ENCODE data around the gene DMD.

DNA sequence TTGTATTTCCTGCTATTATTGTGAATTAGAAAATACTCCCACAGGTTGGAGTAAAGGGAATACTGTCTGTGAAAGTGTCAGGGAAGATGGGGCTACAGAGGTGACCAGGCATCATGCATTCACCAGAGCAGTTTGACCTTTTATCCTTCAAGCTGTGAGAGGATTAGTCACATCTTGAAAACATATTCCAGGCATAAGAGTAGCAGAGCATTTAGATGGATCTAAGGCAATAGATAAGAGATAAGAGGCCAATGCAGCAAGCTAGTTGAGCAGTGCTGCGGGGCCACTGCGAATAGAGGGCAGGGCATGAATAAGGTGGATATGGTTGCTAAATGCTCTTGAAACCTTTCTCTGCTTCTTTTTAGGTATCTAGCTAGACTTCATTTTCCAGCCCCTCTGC is 1668.8 kb downstream of the DMD start:
- TF ChIP-seq, protein P1, sequence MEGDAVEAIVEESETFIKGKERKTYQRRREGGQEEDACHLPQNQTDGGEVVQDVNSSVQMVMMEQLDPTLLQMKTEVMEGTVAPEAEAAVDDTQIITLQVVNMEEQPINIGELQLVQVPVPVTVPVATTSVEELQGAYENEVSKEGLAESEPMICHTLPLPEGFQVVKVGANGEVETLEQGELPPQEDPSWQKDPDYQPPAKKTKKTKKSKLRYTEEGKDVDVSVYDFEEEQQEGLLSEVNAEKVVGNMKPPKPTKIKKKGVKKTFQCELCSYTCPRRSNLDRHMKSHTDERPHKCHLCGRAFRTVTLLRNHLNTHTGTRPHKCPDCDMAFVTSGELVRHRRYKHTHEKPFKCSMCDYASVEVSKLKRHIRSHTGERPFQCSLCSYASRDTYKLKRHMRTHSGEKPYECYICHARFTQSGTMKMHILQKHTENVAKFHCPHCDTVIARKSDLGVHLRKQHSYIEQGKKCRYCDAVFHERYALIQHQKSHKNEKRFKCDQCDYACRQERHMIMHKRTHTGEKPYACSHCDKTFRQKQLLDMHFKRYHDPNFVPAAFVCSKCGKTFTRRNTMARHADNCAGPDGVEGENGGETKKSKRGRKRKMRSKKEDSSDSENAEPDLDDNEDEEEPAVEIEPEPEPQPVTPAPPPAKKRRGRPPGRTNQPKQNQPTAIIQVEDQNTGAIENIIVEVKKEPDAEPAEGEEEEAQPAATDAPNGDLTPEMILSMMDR (conservative IDR thresholded peaks at IDR 0.05; ENCODE audit: low read length), result no peak
- TF ChIP-seq EZH2phosphoT487 (IDR thresholded peaks at IDR 0.05; ENCODE audit: borderline replicate concordance), result no peak
